Epithelial cell of esophagus (primary cell): ENCODE results near the gene YPEL2.

Experiments
- DNase-seq: peaks from one replicate; pipeline ENCODE4 v3.0.0; 2010; ENCODE audit warnings: low read depth
- H3K4me3 ChIP-seq: 2 replicates; pipeline ENCODE4 v1.5.1; 2011; ENCODE audit warnings: mild to moderate bottlenecking, low read length, control low read depth
- CTCF ChIP-seq: IDR thresholded peaks from 2 replicates; pipeline ENCODE4 v1.5.1; 2011; ENCODE audit warnings: low read depth, mild to moderate bottlenecking, low read length, control low read depth, inconsistent platforms; ENCODE audit not compliant: insufficient read depth; ENCODE audit errors: missing control alignments

YPEL2 gene

DNA sequence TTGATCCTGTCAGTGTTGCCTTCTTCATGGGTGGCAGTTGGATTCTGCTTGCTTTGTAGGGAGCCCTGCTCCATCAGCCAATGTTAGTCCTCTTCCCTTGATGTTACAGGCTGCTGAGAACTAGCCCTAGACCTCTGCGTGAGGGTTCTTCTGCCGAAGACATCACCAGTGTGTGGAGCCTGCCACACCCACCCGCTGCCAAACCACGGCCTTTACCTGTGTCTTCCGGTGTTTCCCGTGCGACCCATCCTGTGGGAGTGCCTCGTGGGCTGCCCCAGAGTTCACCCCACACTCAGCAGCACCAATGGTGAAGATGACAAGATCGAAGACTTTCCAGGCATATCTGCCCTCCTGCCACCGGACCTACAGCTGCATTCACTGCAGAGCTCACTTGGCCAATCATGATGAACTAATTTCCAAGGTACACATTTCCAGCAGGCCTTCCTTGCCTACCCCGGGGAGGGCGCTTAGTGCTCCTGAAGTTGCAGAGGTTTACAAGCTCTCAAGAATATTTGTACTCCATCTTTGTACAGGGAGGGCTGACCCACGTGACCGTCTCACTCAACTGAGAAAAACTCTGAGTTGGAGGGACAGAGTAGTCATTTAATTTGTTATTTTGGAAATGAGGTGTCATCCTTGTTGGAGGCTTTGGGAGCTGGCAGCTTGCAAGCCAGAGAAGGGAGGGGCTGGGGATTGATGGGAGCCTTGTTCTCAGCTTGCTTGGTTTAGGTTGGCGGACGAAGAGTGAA is 21.8 kb downstream of the YPEL2 start:
- DNase-seq: no peak
- no peak for TF ChIP-seq CTCF
- H3K4me3 ChIP-seq: no peak overlapping the region

DNA sequence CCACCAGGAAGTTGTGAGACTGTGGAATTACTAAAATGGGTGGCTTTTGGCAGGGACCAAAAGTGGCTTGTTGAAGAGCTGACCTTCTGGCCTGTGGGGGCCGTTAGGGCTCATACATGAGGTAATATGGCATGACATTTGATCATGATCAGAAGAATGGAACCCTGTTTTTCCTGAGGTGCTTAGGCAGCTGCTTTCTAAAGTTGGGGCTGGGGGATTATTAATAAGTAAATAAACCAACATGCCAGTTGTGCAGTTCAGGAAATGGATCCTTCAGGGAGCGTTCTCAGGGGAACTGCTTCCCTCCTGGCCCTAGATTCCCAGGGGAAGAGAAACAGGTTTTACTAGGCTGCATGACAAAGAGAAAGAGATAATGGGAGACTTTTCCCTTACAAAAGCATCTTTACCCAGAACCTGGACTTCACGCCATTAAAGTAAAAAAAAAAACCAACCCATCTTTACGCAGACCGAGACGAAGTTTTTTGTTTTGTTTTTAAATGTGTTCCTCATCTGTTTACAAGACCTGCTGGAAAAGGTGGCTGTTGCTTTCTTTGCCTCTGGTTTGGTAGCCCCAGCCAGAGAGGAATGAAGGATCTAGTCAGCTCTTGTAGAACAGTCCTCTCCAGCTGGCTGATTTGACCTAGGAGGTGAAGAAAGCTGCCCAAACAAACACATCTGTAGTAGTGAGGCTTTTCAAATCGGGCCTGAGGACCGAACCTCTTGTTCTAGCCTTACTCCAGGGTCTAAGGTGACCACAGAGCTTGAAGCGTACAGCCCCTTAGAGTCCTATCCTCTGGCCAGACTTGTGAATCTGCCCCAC is 22.7 kb downstream of the YPEL2 start:
- no peak for DNase-seq
- no peak for TF ChIP-seq CTCF
- H3K4me3 ChIP-seq: no peak overlapping the region

GRCh38 chr17:59355030-59355701 is 23.7 kb downstream of the YPEL2 start:
- H3K4me3 ChIP-seq: no peak overlapping the region
- TF ChIP-seq CTCF: no peak
- DNase-seq: peak; percentile 13

DNA sequence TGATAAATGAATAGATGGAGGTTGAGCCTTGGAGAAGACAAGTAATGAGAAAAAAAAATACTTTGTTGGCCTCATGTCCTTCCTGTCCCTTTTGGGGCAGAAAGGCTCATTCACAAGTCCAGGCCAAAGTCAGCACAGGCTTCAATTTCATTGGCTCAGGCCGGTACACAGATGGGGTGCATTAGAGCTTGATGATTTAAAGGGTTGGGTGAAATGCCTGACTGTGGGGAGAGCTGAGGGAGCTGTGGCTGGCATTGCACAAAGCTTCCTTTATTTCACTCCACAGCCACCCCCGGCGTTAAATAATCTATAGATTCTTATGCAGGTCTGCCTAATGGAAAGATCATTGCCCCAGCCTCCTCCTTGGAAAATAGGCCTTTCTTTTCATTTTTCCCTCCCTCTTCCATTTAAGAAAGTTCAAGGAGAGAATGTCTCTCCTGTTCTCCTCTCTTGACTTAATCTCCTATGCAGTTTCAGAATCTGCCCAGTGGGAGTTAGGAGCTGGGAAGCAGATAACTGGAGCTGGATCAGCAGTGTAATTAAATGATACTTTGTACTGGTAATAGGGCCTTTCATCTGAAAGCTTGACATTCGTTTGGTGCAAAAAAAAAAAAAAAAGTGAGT is 24.4 kb downstream of the YPEL2 start:
- no peak for TF ChIP-seq CTCF
- no peak overlapping the region for H3K4me3 ChIP-seq

DNA sequence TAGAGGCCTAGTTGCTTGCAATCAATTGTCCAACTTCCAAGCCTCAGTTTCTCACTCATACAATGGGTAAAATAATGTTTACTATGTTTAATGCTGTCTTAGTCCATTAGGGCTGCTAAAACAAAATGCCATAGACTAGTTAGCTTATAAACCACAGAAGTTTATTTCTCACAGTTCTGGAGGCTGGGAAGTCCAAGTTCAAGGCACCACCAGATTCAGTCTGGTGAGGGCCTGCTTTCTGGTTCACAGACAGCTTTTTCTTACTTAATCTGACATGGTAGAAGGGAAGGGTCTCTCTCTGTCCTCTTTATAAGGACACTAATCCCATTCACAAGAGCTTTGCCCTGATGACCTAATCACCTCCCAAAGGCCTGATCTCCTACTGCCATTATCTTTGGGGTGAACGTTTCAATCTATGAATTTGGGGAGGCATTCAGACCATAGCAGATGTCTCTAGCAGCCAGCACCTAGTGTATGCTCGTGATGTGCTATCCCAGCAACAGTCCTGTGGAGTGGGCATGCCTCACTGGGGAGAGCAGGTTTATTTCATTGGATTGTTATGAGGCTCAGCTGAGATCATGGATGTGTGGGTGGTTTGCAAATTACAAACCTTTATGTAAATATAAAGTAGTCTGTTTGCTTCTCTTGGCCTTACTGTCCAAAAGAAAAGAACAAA is 25.2 kb downstream of the YPEL2 start:
- TF ChIP-seq CTCF: no peak
- peak; percentile 30 for DNase-seq
- H3K4me3 ChIP-seq: no peak overlapping the region

More for the DNA sequence above, 24.4 kb downstream of the YPEL2 start:
- DNase-seq: no peak

GRCh38 chr17:59357219-59357697 is 25.8 kb downstream of the YPEL2 start:
- no peak for TF ChIP-seq CTCF
- no peak for DNase-seq
- H3K4me3 ChIP-seq: no peak overlapping the region
